DMS53 treated with DMSO at 0.1 percent for 48 hours (cell line): ENCODE measurements around the gene C14orf180.
"Not testable (repeated sequence)": the region's sequence is repeated elsewhere in the genome, so short reads cannot be mapped to it uniquely, and the experiment has no call there.

Experiments used
- DNase-seq: peaks from one replicate; lab custom pipeline; 2025; ENCODE audit not compliant: unreplicated experiment; lab: John Stamatoyannopoulos, UW

C14orf180 gene

DNA sequence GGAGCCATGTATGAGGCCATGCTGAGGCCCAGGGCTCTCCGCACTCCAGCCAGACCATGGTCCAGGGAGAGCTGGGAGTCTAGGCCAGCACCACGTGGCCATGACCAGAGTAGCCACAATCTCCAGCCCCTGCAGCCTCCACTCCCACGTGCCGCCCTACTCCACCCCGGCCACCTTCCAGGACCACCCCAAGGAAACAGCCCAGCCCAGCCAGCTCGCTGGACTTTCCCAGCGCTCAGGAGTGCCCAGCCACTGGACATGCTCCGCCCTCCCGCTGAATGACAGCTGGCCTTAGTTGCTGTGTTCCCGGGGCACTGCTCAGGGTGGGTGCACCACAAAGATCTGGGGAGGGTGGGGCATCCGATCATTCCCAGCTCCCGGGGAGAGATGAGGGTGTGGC, 2.1 kb upstream of the C14orf180 start:
- no peak for DNase-seq

DNA sequence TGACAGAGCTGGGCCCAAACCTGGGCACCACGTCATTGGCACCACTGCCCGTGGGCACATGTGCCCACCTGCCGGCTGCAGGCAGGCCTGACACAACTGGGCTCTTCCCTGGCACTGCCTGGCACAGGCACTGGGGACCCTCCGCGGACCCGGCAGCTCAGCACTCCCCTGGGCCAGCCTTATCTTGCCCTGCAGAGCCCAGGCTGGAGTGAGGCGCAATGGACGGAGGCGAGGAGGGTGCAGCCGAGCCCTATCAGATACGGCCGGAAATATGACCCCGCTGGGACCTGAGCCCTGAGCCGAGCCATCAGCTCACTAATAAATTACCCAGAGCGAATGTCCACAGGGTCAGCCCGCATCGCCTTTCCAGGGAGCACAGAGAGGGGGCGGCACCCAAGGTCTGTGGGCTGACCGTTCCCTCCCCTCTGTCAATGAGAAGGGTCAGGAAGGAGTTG, 1.7 kb upstream of the C14orf180 start:
- DNase-seq: no peak

DNA sequence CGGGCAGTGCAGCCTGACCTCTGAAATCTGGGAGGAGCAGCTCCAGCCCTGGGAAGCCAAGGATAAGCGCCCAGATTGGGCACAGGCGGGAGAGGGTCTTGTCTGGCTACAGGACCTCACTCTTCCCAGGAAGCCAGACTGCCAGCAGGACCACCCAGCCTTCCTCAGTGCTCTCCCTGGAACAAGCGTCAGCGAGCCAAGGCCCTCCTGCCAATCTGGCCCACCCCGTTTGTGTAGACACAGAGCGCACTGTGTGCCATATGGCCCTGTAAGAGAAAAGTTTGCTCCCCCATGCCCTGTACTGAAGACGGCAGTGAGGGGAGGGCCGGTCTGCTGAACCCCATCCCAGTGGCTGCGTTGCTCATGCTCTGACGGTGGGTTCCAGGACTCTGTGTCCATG, 1.2 kb upstream of the C14orf180 start:
- no peak for DNase-seq

DNA sequence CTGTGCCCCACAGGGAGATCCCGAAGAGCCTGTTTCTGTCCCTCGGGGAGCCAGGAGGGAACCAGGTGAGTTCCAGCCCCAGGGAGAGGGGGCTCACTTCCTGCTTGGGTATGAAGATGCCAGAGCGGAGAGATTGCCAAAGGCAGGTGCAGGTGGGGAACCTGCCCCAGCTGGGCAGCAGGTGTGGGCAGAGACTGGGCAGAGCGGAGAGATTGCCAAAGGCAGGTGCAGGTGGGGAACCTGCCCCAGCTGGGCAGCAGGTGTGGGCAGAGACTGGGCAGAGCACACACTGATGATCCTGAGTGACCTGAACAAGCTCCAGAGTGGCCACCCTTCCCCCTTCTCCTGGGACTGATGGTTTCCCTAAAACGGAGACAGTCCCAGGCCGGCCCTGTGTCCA, 375 bp downstream of the C14orf180 start:
- not testable (repeated sequence) for DNase-seq

DNA sequence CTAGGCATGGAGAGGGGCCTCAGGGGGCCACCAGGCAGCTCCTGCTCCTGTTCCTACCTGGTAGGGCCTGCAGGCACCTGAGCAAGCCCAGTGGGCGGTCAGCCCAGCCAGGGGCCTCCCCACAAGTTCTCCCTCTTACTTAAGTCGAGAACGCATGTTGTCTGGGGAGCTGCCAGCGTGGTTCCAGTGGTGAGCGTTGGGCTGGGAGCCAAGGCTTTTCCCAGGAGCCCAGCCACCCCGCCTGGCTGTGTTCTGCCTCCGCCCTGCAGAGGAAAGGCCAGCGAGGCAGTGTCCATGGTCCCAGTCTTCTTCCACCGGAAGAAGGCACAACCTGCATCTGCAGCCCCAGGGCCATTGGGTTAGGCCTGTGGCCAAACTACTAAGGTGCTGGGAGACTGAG, 1.4 kb downstream of the C14orf180 start:
- DNase-seq: no peak

DNA sequence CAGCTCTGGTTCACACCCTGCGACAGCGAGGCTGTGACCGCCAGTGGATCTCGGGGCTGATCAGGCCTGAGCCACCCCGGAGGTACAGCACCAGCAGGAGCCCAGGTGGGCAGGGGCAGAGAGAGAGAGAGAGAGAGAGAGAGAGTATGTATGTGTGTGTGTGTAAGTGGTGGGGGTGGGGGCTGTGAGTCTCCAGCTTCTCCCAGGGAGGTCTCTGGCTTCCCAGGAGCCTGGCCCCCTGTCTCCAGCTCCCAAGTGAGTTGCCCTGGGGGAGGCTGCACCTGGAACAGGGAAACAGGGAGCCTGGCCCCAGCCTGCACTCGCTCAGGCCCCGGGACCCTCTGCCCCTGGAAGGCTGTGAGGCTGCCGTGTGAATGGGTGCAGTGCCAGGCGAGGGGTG, 2.0 kb downstream of the C14orf180 start:
- DNase-seq: no peak

DNA sequence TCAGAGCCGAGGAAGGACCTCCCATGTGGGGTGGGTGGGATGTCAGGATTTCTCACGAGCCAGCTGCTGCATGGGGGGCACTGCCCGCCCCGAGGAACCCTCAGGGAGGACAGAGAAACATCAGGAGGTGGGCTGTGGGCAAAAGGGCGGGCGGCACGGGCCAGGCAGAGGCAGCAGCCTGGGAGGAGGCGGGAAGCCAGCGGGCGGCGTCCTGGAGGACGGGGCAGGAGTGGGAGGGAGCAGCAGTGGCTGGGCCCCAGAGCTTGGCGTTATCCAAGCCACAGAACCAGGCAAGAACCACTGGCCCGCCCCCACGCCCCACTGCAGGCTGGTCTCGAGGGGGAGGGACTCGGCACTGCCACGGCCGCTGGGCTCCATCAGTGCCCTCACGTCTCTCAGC, 2.4 kb downstream of the C14orf180 start:
- DNase-seq: no peak

DNA sequence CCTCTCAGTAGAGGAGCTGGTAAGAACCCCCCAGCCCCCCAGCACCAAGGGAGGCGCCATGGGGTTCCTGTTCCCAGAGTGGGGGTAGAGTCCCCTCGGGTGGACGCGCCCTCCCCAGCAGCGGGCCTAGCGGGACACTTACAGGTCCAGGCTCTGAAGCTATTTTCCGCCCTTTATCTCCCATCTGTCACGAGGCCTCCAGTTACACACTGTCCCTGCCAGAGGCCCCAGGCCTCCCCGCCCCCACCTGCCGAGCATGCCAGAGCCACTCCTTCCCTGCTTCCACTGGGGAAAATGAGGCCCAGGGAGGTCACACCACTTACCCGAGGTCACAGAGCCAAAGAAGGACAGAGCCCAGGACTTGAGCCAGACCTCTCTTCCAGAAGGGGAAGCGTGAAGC, 3.1 kb downstream of the C14orf180 start:
- DNase-seq: no peak

DNA sequence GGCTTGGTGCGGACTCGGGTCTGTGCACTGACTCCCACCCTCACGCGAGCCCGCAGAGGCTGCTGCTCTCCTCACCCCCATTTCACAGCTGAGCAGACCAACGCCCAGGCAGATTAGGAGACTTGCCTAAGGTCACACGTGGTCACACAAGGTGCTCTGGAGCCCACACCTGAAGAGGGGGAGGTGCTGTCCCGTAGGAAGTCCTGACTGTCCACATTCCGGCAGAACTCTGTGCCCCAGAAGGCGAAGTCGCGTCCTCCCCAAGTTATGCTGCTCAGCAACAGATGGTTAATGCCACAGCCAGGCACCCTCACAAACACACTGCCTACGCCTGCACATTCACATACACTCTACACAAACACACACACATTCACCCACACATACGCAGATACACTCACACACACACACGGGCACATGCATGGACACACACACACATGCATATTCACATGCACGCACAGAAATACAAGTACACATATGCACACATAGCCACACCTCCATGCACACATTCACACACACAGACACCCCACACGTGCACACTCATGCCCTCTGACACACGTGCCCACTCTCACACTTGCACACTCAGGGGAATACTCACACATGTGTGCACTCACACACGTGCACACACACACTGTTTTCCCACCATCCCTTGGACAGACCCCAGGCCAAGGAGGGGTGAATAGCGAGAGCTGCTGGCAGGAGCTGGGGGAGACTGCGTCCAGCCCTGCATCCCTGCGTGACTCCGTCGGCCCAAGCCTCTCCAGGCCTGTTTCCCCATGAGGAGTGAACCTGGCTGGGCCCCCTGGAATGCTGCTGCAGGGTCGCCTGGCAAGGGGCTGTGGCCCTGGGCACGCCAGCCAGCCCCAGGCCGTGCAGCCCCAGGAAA, 4.1 kb downstream of the C14orf180 start:
- DNase-seq: no peak

DNA sequence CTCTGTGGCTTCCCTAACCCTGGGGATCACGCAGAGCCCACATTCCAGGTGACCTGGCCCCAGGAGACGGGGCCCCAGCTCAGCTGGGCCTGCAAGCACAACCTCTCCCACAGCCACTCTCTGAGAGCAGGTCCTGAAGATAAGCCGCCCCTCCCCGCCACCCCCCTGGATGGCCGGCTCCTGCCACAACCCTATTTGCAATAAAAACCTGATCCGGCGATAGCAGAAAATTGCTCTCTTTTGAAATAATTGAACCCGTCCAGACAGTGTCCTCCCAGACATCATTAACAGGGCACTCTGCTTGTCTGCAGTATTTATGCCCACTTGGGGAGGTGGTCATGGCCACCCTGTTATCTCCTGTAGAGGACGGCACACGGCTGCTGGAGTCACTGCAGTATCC, 5.0 kb downstream of the C14orf180 start:
- no peak for DNase-seq

DNA sequence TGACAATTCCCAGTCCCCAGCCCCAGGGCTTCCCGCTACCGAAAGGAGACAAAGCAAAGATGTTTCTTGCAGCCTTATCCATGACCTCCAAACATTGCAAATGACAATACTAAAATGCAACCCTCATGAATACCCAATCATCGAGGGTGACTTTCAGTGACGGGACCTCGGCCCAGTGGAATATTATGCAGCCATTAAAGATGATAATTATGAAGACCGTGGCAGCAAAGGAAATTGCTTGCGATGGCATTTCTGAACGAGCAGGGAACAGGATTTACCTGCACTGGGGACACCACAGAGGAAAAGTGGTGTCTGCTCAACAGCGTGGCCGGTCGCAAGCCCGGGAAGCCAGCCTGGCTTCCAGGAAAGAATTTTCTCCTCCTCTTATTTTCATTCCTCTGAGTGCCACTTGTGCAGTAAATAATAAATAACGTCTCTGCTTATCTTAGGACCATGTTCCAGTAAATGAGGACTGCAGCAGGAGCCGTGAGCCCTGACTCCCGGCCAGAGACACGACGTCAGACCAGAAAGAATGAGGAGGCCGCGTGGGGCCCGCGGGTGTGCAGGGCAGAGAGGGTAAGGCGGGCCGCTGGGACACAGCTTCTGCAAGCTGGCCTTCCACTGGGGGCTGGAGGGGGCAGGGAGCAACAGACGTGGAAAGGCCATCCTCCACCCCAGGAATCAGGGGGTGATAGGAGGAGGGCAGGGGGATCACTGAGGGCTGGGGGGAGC, 6.6 kb downstream of the C14orf180 start:
- no peak for DNase-seq

DNA sequence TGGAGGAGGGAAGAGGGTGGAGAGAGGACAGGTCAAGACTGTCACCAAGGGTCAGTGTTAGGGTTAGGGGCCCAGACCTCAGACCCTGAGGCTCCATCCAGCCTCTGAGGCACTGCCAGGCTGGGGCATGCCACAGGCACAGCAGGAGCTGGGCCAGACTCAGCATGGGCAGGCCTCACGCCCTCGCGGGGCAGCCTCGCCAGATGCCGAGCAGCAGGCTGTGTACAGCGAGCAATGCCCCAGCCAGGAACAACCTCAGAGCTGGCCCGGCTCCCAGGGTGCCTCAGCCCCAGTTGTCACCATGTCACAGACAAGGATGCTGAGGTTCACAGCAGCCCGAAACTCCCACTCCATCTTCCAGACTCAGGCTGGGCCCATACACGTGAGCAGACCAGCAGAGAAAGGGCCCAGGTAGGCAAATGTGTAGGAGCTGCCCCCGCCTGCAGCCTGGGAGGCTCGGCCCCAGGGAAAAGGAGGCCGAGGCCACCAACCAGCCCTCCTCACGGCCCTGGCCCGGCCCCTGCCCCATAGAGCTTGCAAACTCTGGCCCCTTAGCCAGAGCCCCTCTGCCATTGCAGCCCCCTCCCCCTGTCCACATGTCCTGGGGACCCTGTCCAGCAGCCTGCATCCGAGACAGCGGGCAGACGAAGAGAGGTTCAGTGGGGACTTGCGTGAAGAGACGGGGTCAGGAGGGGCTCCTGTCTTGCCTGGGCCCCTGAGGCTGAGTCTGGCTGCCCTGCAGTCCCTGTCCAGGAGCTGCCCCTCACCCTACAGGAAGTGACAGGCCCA, 7.5 kb downstream of the C14orf180 start:
- DNase-seq: no peak

DNA sequence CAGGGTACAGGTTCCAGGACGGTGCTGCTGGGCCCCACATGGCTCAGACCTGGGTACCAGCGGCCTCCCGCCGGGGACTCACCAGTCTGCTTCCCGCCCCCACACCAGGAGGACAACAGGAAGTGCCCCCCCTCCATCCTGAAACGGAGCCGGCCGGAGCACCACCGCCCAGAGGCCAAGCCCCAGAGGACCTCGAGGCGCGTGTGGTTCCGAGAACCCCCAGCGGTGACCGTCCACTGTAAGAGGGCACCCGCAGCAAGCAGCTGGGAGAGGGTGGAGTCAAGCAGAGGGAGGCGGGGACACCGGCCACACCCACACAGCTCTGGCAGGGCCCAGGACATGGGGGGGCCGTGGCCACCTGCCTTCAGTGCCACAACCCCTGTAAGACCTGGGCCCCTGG, 8.1 kb downstream of the C14orf180 start:
- DNase-seq: no peak

DNA sequence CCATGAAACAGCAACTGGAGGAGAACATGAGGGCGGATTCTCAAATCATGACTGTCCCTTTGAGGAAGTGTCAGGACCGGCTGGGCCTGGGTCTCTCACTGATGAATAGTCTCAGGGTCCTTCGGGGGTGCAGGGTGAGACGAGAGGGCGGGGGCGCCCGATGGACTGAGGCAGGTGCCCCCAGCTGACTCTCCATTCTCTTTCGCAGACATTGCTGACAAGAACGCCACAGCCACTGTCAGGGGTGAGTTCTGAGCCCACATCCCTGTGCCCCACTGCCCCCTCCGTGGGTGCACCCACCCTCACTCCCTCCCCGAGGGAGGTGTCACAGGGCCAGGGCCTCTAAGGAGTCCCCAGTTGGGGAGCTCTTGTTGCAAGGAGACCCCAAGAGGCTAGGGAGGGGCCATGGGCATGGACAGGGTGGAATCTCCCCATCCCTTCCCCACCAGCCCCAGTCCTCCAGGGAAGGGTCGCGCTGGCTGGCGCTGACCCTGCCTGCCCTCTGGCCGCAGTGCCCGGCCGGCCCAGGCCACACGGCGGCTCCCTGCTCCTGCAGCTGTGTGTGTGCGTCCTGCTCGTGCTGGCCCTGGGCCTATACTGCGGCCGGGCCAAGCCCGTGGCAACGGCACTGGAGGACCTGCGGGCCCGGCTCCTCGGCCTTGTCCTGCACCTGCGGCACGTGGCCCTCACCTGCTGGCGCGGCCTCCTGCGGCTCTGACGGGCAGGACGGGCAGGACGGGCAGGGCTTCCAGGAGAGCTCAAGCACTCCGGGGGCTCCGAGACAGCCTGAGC, 8.7 kb downstream of the C14orf180 start:
- no peak for DNase-seq

DNA sequence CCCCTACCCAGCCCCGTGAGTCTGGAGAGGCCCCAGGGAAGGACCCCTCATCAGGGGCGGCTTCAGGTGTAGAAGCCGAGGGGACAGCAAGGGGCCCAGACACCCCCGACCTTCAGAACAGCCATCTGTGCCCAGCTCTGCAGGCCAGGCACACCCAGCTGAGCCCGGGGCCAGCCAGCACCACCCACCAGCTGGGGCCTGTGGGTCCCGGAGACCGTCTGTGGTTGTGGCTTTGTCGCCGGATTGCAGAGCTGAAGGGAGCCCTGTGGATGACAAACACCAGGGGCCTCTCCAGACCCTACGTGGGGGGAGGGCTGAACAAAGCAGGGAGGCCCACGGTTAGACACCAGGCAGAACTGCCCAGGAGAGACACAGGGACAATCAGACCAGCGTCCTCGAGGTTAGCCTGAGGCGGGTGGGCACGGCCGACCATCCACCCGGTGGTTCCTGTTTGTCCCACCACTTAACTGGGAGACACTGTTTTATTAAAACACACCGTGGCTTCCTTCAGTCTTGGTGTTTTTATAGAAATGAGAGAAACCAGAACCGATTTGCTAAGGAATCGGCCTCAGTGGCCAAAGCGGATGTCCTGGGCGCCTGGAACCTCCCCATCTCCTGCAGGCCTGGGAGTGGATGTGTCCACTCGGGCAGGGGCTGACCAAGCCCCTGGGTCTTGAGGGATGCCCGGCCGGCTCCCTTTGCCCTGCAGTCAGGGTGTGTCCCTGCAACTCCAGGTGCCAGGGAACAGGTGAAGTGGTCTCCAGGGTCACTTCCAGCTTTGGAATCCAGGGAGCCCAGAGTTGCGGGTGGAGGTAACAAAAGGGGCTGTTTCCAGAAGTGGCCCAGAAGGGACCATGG, 10.0 kb downstream of the C14orf180 start:
- no peak for DNase-seq

DNA sequence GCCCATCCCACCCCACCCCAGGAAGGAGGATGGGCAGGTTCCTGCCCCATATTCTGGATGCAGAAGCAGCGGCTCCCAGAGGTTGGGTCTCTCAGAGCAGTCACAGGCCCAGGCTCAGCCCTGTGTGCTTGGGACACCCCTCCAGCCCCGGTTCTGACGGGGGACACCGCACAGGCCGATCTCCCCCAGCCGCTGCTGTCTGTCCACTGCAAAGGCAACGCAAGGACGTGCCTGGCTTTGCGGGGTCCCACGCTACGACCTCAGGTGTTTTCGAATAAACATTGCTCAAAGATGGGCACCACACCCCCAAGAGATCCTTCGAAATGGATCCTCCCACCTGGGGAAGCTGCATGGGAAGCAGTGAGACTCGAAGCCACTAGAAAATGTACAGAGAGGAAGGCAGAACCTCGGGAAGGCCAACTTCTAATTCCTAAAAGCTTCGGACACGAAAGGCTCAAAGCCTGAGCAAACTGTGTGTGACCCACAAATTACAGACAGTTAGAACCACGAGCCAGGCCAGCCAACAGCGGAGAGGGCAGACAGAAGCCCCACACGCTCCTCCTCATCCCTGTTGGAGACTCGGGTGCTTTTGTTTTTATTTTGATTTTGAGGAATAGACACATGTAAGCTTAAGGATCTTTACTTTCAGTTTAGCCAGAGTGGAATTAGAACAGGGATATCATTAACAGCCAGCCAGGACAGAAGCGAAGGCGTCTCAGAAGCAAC, 10.8 kb downstream of the C14orf180 start:
- DNase-seq: no peak

DNA sequence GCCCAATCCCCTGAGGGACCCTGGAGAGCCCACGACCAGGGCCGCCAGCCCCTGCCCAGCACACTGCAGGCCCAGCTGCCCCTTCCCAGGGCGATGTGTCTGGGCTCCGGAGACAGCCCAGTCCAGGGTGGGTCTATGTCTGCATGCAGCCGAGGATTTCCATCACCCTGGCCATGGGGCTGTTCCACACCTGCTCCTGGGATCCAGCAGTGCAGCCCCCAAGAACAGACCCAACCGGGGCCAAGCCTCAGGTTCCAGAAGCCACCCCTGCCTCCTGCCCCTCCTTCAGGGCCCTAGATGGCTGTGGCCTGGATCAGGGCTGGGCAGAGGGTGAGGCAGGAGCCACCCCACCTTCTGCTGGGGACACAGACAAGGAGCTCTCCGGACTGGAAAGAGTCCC, 11.5 kb downstream of the C14orf180 start:
- DNase-seq: no peak

DNA sequence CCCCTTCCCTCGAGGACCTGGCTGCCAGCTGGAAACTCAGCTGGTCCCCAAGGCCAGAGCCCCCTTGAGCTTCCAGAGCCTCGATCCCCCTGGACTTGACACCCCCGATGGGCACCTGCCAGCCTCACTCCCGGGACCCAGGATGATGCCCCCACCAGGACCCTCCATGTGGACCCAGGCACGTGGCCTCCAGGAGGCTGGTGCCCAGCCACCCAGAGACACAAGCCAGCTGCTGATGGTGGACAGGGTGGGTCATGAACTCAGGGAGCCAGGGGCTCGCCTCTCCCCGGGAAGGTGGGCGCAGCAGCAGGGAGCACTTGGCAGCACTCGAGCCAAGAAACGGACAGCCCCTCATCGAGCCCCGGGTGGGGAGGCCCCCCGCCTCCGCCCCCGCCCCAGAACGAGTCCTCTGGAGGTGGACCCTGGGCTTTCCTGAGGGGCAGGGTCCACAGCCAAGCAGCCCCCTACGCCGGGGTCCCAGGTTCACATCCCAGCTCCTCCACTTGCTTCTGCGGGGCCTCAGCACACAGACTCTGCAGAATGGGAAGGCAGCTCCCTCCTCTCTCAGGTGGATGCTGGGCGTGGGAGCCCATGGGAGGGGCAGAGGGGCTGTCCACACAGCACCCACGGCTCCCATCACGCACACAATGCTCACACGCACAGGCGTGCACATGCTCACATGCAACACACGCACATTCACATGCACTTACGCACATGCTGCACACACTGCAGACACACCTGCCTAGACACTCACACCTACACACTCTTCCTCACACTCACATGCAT, 12.1 kb downstream of the C14orf180 start:
- no peak for DNase-seq
